ENCODE measurements around the gene LRRC8A.
"Not testable (repeated sequence)": the region's sequence is repeated elsewhere in the genome, so short reads cannot be mapped to it uniquely, and the experiment has no call there.

LRRC8A gene

DNA sequence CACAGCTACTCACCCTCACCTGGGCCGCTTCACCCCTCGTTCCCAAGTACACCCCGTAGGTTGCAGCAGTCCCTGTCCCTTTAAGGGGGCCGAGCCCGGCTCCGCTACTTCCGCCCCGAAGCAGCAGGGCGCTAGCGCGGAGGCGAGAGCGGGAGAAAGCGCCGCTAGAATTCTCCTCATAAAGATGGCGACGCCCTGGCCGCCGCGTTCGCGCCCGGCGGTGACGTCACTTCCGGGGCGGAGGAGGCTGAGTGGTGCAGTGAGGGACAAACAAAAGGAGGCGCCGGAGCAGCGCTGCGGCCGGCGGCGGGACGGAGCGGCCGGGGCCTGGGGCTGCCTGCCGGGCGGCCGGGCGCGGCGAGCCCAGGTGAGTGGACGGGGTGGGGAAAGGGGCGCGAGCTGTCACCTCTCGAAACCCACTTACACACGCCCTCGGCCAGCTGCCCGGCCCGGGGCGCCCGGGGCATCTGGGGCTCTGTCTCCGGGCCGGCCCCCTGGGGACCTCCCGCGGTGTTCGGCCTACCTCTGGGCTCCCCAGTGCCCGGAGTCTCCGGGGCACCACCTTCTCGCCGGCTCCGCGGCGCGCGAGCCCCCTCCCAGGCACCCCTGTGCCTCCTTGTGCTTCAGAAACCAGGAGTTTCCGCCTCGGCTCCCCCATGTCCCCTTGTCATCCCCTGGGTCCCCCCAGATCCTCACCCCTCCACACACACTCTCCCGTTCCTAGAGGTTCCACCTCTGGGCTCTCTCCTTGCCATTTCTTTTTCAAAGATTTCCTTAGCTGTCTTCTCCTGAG is at the start of gene LRRC8A, which contains the start of gene KYAT1:
LRRC8A (plus strand) TSS at position 250 of the 793 bp plus-strand sequence. CDS start 25,032 bp downstream, outside the sequence.
KYAT1 (minus strand) TSS at position 67 of the 793 bp plus-strand sequence. CDS start 36,545 bp downstream, outside the sequence.
- DNase-seq, result peak; percentile 85

GRCh38 chr9:128833696-128834095 is 48.2 kb upstream of the LRRC8A start:
- DNase-seq, result no peak

- DNase-seq, result no peak
Measured at GRCh38 chr9:128835246-128836210, 46.4 kb upstream of the LRRC8A start.

DNA sequence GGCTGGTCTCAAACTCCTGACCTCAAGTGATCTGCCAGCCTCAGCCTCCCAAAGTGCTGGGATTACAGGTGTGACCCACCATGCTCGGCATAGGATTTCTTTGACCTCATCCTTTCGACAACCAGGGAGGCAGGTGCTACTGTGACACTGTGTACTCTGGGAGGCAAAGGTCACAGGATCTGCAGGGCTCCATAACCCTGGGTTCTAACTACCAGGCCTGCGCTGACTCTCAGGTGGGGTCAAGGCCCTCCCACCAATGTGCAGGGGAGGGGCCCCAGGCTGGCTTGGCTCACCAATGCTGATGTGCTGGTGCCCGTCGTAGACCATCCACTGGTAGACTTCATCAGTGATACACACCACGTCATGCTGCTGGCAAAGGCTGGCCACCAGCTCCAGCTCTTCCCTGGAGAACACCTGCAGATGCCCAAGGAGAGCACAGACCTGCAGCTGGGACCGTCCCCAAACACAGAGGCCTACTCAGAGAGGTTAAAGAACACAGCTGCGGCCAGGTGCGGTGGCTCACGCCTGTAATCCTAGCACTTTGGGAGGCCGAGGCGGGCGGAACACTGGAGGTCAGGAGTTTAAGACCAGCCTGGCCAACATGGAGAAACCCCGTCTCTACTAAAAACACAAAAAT is 45.3 kb upstream of the LRRC8A start:
- no peak for DNase-seq

GRCh38 chr9:128838338-128838737 is 43.6 kb upstream of the LRRC8A start:
- no peak for DNase-seq

- DNase-seq, result no peak
Measured at GRCh38 chr9:128840524-128840923, 41.4 kb upstream of the LRRC8A start.

DNA sequence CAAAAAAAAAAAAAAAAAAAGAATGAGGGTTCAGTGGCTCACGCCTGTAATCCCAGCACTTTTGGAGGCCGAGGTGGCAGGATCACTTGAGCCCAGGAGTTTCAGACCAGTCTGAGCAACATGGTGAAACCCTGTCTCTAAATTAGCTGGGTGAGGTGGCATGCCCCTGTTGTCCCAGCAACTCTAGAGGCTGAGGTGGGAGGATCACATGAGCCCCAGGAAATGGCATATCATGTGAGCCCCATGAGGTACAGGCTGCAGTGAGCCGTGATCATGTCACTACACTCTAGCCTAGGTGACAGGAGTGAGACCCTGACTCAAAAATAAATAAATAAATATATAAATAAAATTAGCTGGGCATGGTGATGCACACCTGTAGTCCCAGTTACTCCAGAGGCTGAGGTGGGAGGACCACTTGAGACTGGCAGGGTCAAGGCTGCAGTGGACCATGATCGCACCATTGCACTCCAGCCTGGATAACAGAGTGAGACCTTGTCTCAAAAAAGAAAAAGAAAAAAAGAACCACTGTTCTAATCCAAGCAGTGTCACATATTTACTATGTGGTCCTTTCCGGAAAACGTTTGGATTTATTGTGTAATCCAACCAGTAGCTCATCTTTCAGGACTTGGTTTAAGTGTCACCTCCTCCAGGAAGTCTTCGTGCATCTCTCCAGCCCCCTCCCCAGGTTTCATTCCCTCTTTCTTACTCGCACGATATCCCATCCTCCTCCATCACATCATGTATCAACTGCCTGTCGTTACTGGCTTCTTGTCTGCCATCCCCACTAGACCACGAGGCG is 40.0 kb upstream of the LRRC8A start:
- no peak for DNase-seq

DNA sequence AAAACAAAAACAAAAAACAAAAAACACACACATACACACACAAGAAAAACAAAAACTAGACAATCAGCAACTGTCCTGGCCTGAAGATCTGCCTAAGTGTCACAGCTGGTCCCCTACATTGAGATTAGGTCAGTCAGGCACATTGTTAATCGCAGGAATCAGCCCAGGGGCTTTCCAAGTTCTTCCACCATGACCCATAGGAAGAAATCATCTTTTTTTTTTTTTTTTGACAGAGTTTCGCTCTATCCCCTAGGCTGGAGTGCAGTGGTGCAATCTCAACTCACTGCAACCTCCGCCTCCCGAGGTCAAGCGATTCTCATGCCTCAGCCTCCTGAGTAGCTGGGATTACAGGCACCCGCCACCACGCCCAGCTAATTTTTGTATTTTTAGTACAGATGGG is 38.8 kb upstream of the LRRC8A start:
- not testable (repeated sequence) for DNase-seq

DNA sequence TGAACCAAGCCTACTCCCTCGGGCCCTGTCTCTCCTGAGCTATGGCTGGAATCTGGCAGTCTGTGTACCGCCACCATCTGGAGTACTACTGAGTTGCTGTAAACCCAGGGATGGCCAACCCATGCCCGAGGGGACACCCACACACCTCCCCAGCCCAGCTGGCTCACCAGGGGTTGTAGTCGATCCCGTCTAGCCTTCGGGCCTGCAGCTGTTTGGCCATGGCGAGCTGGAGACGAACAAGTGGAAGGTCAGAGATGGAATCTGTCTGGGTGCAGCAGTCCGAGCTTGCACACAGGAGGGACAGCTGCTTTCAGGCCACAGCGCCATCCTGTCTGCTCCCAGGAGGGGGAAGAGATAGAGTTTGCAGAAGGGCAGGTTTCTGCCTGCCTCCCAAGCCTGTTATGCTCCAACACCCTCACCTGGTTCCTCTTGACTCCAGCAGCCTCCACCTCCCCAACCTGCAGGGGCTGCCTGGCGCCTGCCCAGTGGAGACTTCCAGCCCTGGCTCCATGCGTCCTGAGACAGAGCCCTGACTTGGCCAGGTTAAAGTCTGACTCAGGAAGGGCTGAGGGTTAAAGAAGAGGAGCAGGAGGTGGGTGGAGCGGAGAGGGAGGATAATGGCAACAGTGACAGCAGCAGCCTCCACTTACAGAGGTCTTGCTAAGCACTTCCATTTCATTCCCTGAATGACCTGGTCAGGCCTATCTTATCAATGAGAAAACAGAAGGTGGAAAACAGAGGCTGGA is 36.6 kb upstream of the LRRC8A start:
- peak; percentile 19 for DNase-seq

DNA sequence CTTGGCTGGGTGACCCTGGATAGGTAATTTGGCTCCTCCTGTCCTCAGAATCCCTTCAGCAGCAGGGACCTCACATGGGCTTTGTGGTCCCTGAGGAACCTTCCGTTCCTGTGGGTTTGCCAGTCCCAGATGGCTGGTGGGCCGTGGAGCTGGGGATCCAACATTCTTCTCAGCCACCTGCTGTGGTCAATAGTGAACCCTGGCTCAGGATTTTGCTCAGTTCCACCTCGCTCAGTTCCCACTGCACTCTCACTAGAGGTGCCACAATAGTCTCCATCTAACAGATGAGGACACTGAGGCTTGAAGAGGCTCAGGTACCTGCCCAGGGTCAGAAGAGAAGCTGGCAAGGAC is 35.3 kb upstream of the LRRC8A start:
- DNase-seq, result no peak

DNA sequence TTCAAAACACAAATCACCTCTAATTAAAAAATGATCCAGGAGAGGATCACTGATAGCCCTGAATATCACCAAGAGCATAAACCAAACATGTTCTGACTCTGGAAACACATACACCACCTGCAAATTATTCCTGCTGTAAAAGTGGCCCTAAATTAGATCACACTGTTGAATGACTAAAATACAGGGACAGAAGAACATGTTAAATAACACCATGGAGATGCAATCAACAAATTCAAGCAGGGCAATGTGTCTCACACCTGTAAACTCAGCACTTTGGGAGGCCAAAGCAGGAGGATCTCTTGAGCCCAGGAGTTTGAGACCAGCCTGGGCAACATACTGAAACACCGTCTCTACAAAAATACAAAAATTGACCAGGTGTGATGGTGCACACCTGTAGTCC is 34.1 kb upstream of the LRRC8A start:
- no peak for DNase-seq

GRCh38 chr9:128851024-128851423 is 30.9 kb upstream of the LRRC8A start:
- DNase-seq, result not testable (repeated sequence)

- DNase-seq, result peak; percentile 23
Measured at GRCh38 chr9:128851779-128852600, 29.9 kb upstream of the LRRC8A start.

DNA sequence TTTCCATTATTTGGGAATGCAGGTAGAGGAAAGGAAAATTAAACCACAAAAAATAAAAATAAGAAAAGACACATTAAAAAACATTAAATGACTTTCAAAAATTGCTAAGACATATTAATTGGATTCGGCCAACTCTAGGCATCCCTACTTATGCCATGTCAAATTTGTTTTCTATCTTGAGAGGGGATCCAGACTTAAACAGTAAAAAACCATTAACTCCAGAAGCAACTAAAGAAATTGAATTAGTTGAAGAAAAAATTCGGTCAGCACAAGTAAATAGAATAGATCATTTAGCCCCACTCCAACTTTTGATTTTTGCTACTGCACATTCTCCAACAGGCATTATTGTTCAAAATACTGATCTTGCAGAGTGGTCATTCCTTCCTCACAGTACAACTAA is 29.3 kb upstream of the LRRC8A start:
- DNase-seq, result not testable (repeated sequence)

DNA sequence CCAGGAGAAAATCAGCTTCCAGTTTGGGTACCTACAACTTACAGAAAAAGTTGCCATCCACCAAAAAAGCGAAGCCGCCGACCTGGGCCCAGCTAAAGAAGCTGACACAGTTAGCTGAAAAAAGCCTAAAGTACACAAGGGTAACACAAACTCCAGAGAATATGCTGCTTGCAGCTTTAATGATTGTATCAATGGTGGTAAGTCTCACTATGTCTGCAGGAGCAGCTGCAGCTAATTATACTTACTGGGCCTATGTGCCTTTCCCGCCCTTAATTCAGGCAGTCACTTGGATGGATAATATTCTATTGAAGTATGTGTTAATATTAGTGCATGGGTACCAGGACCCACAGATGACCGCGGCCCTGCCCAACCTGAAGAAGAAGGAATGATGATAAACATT is 27.5 kb upstream of the LRRC8A start:
- DNase-seq, result not testable (repeated sequence)

DNA sequence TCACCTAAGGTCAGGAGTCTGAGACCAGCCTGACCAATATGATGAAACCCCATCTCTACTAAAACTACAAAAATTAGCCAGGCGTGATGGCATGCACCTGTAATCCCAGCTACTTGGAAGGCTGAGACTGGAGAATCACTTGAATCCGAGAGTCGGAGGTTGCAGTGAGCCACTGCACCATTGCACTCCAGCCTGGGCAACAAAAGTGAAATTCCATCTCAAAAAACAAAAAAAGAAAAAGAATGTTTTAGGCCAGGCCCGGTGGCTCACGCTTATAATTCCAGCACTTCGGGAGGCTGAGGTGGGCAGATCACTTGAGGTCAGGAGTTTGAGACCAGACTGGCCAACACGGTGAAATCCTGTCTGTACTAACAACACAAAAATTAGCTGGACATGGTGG is 23.5 kb upstream of the LRRC8A start:
- not testable (repeated sequence) for DNase-seq

DNA sequence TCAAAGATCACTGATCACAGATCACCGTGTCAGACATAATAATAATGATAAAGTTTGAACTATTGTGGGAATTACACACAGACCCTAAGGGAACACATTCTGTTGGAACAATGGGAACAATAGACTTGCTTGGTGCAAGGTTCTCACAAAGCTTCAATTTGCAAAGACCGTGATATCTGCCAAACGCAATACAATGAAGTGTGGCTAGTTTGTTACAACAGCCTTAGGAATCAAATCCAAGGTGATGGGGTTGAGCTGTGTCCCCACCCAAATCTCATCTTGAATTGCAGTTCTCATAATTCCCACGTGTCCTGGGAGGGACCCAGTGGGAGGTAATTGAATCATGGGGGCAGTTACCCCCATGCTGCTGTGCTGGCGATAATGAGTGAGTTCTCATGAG is 21.0 kb upstream of the LRRC8A start:
- DNase-seq, result no peak

DNA sequence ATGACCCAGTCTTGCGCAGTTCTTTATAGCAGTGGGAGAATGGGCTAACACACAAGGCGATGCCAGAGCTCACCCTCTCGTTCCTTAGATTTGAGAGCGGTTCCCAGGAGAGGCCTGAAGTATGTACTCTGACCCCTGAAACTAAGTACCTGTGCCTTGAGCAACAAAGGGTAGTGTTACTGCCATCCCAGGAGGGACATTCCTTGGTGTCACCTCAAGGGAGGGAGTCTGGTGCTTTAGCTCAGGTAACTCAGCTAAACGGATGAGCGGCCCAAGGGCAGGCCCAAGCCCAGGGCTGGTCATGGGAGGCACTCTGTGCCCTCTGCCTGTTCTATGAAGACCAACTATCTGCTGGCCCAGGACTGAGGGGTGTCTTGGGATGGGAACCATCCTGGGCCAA is 20.4 kb upstream of the LRRC8A start:
- DNase-seq, result no peak

DNA sequence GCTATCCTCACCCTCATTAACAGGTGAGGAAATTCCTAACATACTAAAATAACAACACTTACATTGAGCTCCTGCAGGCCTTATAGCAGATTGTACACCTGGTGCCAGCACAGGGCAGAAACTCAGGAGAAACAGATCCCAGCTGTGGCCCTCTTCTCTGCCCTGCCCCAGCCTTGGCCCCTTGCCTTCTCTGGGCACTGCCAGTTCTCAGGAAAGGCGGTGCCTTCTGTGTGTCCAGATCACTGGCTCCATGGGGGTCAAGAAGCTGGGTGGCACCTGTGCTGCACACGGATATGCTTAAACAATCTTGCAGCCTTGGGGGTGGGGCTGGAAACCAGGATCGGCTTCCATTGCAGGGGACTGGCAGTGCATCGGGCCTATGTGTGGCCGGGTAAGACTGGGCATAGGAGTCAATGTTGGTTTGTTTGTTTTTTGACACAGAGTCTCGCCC is 19.5 kb upstream of the LRRC8A start:
- no peak for DNase-seq

- peak; percentile 11 for DNase-seq
Measured at GRCh38 chr9:128863647-128864046, 18.3 kb upstream of the LRRC8A start.
